ENCODE measurements around the gene SLC41A3.
"Not testable (repeated sequence)": the region's sequence is repeated elsewhere in the genome, so short reads cannot be mapped to it uniquely, and the experiment has no call there.

SLC41A3 gene

GRCh38 chr3:126106336-126107202, 22.6 kb upstream of the SLC41A3 start:
- no peak for DNase-seq (ENCODE audit: low read depth)

GRCh38 chr3:126105691-126106187, 21.8 kb upstream of the SLC41A3 start:
- DNase-seq (ENCODE audit: low read depth), result no peak

GRCh38 chr3:126104742-126105605, 21.1 kb upstream of the SLC41A3 start:
- no peak for DNase-seq (ENCODE audit: low read depth)

- DNase-seq (ENCODE audit: low read depth), result no peak
Observed at GRCh38 chr3:126104028-126104635, 20.2 kb upstream of the SLC41A3 start.

GRCh38 chr3:126103121-126104027, 19.4 kb upstream of the SLC41A3 start:
- no peak for DNase-seq (ENCODE audit: low read depth)

- no peak for DNase-seq (ENCODE audit: low read depth)
Observed at GRCh38 chr3:126102530-126102951, 18.6 kb upstream of the SLC41A3 start.

GRCh38 chr3:126102011-126102410, 18.1 kb upstream of the SLC41A3 start:
- DNase-seq (ENCODE audit: low read depth), result no peak

- DNase-seq (ENCODE audit: low read depth), result no peak
Observed at GRCh38 chr3:126101521-126101982, 17.6 kb upstream of the SLC41A3 start.

GRCh38 chr3:126100634-126101301, 16.8 kb upstream of the SLC41A3 start:
- DNase-seq (ENCODE audit: low read depth), result no peak

GRCh38 chr3:126100269-126100633, 16.3 kb upstream of the SLC41A3 start:
- DNase-seq (ENCODE audit: low read depth), result no peak

GRCh38 chr3:126098391-126098858, 14.5 kb upstream of the SLC41A3 start:
- DNase-seq (ENCODE audit: low read depth), result no peak

GRCh38 chr3:126097801-126098200, 13.9 kb upstream of the SLC41A3 start:
- no peak for DNase-seq (ENCODE audit: low read depth)

- DNase-seq (ENCODE audit: low read depth), result not testable (repeated sequence)
Observed at GRCh38 chr3:126096274-126096673, 12.3 kb upstream of the SLC41A3 start.

- DNase-seq (ENCODE audit: low read depth), result not testable (repeated sequence)
Observed at GRCh38 chr3:126092128-126092527, 8.2 kb upstream of the SLC41A3 start.

GRCh38 chr3:126087552-126088175, 3.7 kb upstream of the SLC41A3 start:
- DNase-seq (ENCODE audit: low read depth), result no peak

- no peak for DNase-seq (ENCODE audit: low read depth)
Observed at GRCh38 chr3:126085841-126086240, 1.9 kb upstream of the SLC41A3 start.

GRCh38 chr3:126085276-126085675, 1.4 kb upstream of the SLC41A3 start:
- DNase-seq (ENCODE audit: low read depth), result no peak

GRCh38 chr3:126084768-126085180, 850 bp upstream of the SLC41A3 start:
- no peak for DNase-seq (ENCODE audit: low read depth)

- DNase-seq (ENCODE audit: low read depth), result no peak
Observed at GRCh38 chr3:126083511-126083912, 412 bp downstream of the SLC41A3 start.

- DNase-seq (ENCODE audit: low read depth), result no peak
Observed at GRCh38 chr3:126083138-126083445, 832 bp downstream of the SLC41A3 start.
